GM19372 (cell line): Measurements from ENCODE around the gene DNAL1.

Experiments
- ATAC-seq: cut with Tn5 transposase; IDR thresholded peaks from one replicate; pipeline ENCODE4 v1.9.1; 2021; ENCODE audit warnings: mild to moderate bottlenecking, low read depth, moderate library complexity; ENCODE audit not compliant: unreplicated experiment

DNAL1 gene

GRCh38 chr14:73741876-73742519 lies 97.2 kb downstream of the DNAL1 start:
- ATAC-seq = no peak

GRCh38 chr14:73742520-73743238 lies 97.9 kb downstream of the DNAL1 start:
- no peak for ATAC-seq

- peak; percentile 56 for ATAC-seq
These were observed 98.7 kb downstream of the DNAL1 start for GRCh38 chr14:73743431-73743931.

- ATAC-seq = no peak
These were observed 99.5 kb downstream of the DNAL1 start for GRCh38 chr14:73744175-73744867.

DNA sequence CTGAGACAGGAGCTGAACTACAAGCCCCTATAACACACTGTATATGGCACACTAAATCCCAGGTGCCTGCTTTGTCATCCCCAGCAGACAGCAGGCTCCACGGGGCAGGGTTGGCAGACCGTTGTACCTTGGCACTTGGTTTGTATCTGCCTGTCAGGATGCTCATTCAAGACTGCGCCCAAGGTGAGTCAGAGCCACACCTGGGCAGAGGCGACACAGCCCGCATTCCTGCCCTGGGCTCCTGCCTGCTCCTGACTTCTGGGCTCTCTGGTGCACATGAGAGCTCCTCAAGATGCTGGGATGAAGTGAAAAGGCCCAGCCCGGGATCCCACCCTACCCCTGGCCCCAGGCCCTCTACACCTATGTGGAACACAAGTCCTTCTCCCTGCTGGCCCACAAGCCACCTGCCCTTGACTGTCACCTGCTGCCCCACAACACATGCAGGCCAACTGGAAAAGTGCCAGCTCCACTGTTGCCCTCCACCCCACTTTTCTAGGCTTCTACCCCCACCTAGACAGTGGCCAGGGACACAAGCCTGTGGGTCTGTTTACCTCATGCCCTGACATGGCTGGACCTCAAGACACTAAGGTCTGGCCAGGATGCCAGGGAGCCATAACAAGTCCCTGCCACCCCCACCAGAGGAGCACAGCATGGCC lies 100.2 kb downstream of the DNAL1 start:
- ATAC-seq = no peak

GRCh38 chr14:73745571-73746519 lies 101.1 kb downstream of the DNAL1 start:
- no peak for ATAC-seq

DNA sequence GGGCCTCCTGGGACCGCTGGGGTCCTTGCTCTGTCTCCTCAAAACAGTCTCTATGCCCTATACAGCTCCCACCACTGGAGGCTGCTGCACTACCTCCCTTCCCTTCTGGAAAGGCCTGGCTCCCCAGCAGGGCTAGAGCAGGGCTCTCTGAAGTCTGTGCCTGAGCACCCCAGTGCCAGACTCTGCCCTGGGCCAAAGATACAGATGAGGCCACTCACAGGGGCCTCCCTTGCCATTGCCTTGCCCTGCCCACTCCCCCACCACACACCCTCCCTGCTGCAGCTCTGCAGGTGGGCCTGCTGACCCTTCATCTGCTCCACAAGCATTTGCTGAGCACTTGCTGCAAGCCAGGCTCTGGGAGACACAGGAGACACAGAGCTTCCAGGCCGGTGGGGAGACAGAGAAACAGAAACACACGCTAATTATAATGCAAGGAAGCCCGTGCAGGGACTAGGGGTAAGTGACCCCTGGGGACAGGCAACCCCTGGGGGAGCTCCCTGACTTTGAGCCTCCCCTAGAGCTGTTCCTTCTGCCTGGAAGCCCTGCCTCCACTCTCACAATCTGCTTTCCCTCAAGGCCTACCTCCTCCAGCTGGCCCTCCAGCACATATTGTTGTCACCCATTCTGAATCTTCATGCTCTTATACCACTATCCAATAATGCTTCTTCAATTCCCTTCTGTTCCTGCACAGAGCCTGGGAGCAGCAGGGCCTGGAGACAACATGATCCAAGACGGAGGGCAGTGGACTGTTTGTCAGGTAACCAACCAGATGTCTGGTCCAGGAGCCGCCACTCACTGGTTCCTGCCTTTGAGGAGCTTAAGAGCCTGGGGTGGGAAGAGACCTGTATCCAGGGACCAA lies 102.0 kb downstream of the DNAL1 start:
- ATAC-seq = no peak

GRCh38 chr14:73747379-73748211 lies 102.8 kb downstream of the DNAL1 start:
- ATAC-seq = no peak

DNA sequence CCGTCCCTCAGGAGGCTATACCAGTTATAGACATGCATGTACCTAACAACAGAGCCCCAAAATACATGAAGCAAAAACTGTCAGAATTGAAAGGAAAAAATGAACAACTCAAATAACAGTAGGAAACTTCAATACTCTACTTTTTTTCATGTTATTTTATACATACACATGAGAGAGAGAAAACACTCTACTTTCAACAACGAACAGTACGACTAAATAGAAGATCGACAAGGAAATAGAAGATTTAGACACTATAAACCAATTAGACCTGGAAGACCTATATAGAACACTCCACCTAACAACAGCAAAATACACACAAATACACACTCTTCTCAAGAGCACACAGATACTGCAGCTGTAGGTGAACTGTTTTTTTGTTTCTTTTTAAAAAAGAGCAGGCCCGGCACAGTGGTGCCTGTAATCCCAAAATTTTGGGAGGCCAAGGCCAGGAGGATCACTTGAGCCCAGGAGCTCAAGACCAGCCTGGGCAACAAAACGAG lies 104.1 kb downstream of the DNAL1 start:
- ATAC-seq = no peak

GRCh38 chr14:73749706-73750530 lies 105.1 kb downstream of the DNAL1 start:
- ATAC-seq = no peak

DNA sequence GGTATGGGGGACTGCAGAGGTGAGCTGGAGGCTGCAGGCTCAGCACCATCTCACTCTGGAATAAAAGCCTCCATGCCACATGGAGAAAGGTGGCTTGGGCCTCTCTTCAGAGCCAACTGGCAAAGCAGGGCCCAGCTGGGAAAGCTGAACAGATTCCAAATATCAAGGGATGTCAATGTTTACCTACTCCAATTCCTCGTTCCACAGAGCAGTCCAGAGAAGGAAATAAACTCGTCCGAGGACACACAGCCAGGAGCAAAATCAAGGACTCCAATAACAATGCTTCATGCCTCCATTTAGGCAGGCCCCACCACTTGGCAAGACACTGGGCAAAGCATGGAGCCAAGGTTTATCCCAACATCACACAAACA lies 105.7 kb downstream of the DNAL1 start:
- ATAC-seq = no peak

GRCh38 chr14:73751157-73751691 lies 106.4 kb downstream of the DNAL1 start:
- no peak for ATAC-seq

- ATAC-seq = no peak
These were observed 107.7 kb downstream of the DNAL1 start for GRCh38 chr14:73752297-73752992.
